ENCODE measurements around the gene DAD1. TPM values are rescaled to one million over a fixed set of nuclear protein-coding genes. Genes with fewer than 3 reads are reported as not detected.
A peak's percentile ranks its signal among the peaks of the same experiment; 100 is the strongest.
"Not testable (repeated sequence)": the region's sequence is repeated elsewhere in the genome, so short reads cannot be mapped to it uniquely, and the experiment has no call there.

Gene DAD1
- 100 to 1,000 TPM; 220 to 251 TPM for total RNA-seq
- 100 to 1,000 TPM; 192 to 218 (median 199) TPM for polyA plus RNA-seq (ENCODE audit: insufficient read length in 6 of 6)
- long read RNA-seq, donor 1, transcript DAD1-201 (3 exons, 731 nt), result major isoform, 194 of 221 reads
- long read RNA-seq, donor 1, partial matches to known transcripts, result 25 of 221 reads
- long read RNA-seq, donor 1, other reads (novel, unspliced or antisense), result 0 of 221 reads
- long read RNA-seq, donor 2, transcript DAD1-201 (3 exons, 731 nt), result major isoform, 145 of 177 reads
- long read RNA-seq, donor 2, partial matches to known transcripts, result 29 of 177 reads
- long read RNA-seq, donor 2, other reads (novel, unspliced or antisense), result 0 of 177 reads
- long read RNA-seq, donor 3, transcript DAD1-201 (3 exons, 731 nt), result major isoform, 142 of 155 reads
- long read RNA-seq, donor 3, partial matches to known transcripts, result 12 of 155 reads
- long read RNA-seq, donor 3, other reads (novel, unspliced or antisense), result 0 of 155 reads
- long read RNA-seq, donor 4, transcript DAD1-201 (3 exons, 731 nt), result major isoform, 203 of 217 reads
- long read RNA-seq, donor 4, partial matches to known transcripts, result 10 of 217 reads
- long read RNA-seq, donor 4, other reads (novel, unspliced or antisense), result 3 of 217 reads
- long read RNA-seq, donor 5, transcript DAD1-201 (3 exons, 731 nt), result major isoform, 162 of 202 reads
- long read RNA-seq, donor 5, partial matches to known transcripts, result 39 of 202 reads
- long read RNA-seq, donor 5, other reads (novel, unspliced or antisense), result 0 of 202 reads
- long read RNA-seq, donor 6, transcript DAD1-201 (3 exons, 731 nt), result major isoform, 183 of 227 reads
- long read RNA-seq, donor 6, partial matches to known transcripts, result 44 of 227 reads
- long read RNA-seq, donor 6, other reads (novel, unspliced or antisense), result 0 of 227 reads
- long read RNA-seq, donor 7, transcript DAD1-201 (3 exons, 731 nt), result major isoform, 108 of 108 reads
- long read RNA-seq, donor 7, partial matches to known transcripts, result 0 of 108 reads
- long read RNA-seq, donor 7, other reads (novel, unspliced or antisense), result 0 of 108 reads
- long read RNA-seq, donor 8, transcript DAD1-201 (3 exons, 731 nt), result major isoform, 121 of 133 reads
- long read RNA-seq, donor 8, partial matches to known transcripts, result 11 of 133 reads
- long read RNA-seq, donor 8, other reads (novel, unspliced or antisense), result 0 of 133 reads
- long read RNA-seq, donor 9, partial matches to known transcripts, result 0 of 1 reads
- long read RNA-seq, donor 9, other reads (novel, unspliced or antisense), result 0 of 1 reads
- long read RNA-seq, donor 10, transcript DAD1-201 (3 exons, 731 nt), result major isoform, 280 of 291 reads
- long read RNA-seq, donor 10, partial matches to known transcripts, result 4 of 291 reads
- long read RNA-seq, donor 10, other reads (novel, unspliced or antisense), result 6 of 291 reads
- long read RNA-seq, donor 11, transcript DAD1-201 (3 exons, 731 nt), result major isoform, 134 of 155 reads
- long read RNA-seq, donor 11, partial matches to known transcripts, result 21 of 155 reads
- long read RNA-seq, donor 11, other reads (novel, unspliced or antisense), result 0 of 155 reads
- long read RNA-seq, donor 12, transcript DAD1-201 (3 exons, 731 nt), result major isoform, 124 of 134 reads
- long read RNA-seq, donor 12, partial matches to known transcripts, result 10 of 134 reads
- long read RNA-seq, donor 12, other reads (novel, unspliced or antisense), result 0 of 134 reads

DNA sequence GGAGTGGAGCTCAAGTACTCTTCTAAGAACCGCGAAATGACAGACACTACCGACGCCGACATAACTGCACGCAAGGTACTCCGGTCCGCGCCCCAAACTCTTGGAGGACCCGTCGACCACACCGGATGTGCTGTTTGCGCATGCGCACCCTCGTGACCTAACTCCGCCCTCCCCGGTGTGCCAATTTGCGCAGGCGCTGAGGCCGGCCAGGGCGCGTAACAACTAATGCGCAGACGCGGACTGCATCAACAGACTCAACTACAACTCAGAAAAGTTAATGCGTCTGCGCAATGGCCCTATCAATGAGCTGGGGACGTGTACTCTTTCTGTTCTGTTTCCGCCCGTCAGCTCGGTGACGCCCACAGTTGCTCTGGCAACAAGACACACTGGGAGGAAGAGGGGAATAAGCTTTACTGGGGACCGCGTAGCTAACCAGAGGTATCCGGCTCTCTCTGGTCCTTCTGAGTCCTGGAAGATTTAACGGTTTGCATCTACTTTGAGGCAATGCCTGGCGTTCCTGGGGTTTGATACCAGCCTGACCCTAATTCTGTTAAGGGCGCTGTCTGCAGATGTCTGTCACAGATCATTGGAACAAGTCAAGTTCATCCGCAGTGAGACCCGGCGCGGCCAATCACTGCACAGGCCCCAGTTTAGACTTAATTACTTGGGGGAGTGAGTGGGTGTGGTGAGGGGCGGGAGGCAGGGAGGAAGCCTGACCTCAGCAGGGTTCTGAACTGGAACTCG lies at the start of gene DAD1:
Gene DAD1, minus strand, starts transcription at position 129 of the 744 bp plus-strand sequence. Its CDS starts 67 bp downstream, at position 62.
- ATAC-seq (peak; percentile 98), DNase-seq (peak; percentile 98 to 100 (median 100))
- H3K27me3 ChIP-seq, result no peaks in the 10 kb centered on the region
- H3K4me1 ChIP-seq, result peaks cover 15 to 51% of the 10 kb centered on the region in 2 donors
- intact Hi-C loops (cut with DNase I), result no loop called here
- H3K9me3 ChIP-seq, result no peaks in the 10 kb centered on the region
- H3K27ac ChIP-seq, result peak within 1 kb of the TSS; percentile 94 to 96
- H3K4me3 ChIP-seq, result peak within 1 kb of the TSS; percentile 58 to 74
- no peak for TF ChIP-seq CTCF (IDR thresholded peaks at IDR 0.05)
- H3K36me3 ChIP-seq, result peaks cover 0 to 4% of the 10 kb centered on the region in 2 donors

DNA sequence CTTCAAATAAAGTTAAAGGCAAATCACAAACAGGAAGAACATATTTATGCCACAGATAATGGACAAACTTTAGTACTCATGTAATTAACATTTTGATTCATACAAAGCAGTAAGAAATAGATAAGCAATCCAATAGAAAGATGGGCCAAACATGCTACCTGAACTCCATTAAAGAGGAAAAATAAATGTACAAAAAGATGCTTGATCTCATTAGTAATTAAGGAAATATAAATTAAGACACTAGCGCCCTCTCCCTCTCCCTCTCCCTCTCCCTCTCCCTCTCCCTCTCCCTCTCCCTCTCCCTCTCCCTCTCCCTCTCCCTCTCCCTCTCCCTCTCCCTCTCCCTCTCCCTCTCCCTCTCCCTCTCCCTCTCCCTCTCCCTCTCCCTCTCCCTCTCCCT lies 47.0 kb upstream of the DAD1 start:
- H3K4me3 ChIP-seq; H3K4me1 ChIP-seq; H3K27ac ChIP-seq; DNase-seq; H3K36me3 ChIP-seq; ATAC-seq; H3K27me3 ChIP-seq; H3K9me3 ChIP-seq; intact Hi-C loops (cut with DNase I): not testable (repeated sequence)

DNA sequence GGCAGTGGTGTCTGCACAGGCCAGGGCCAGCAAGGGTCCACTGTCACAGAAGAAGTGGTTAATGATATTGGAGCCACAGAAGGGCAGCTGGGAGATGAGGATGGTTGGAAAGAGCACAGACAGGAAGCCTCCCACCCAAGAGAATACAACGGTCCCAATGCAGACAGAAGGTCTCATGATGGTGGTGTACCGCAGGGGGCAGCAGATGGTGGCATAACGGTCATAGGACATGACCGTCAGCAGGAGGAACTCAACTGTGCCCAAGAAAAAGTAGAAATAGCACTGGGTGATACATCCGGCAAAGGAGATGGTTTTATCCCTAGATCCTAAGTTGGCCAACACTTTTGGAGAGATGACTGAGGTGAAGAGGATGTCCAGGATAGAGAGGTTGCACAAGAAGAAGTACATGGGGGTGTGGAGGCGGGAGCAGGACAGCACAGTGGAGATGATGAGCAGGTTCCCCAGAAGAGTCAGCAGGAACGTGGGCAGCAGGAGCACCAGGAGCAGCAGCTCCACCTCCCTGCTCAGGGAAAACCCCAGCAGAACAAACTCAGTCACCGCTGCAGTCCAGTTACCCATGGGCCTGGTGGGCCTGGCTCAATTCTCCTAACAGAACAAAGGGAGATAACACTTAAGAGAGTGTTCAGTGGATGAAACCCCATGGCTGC lies 45.3 kb upstream of the DAD1 start:
- H3K36me3 ChIP-seq, result no peaks in the 10 kb centered on the region
- no peaks in the 10 kb centered on the region for H3K27me3 ChIP-seq
- H3K4me1 ChIP-seq, result no peaks in the 10 kb centered on the region
- TF ChIP-seq CTCF (IDR thresholded peaks at IDR 0.05), result no peak
- no peak for ATAC-seq
- no peak overlapping the region for H3K27ac ChIP-seq
- no peak overlapping the region for H3K4me3 ChIP-seq
- intact Hi-C loops (cut with DNase I), result no loop called here
- DNase-seq, result no peak
- H3K9me3 ChIP-seq, result peaks cover 0 to 1% of the 10 kb centered on the region in 2 donors

- no peak for DNase-seq
- no peak for ATAC-seq
- Histone ChIP-seq H3K9me3 (peaks cover 0 to 1% of the 10 kb centered on the region in 2 donors), H3K27ac (no peak overlapping the region), H3K4me1 (no peaks in the 10 kb centered on the region), H3K36me3 (no peaks in the 10 kb centered on the region), H3K27me3 (no peaks in the 10 kb centered on the region), H3K4me3 (no peak overlapping the region)
- intact Hi-C loops (cut with DNase I), result no loop called here
- TF ChIP-seq CTCF (IDR thresholded peaks at IDR 0.05), result no peak
Measured at GRCh38 chr14:22630486-22630885, 41.5 kb upstream of the DAD1 start.
